SK-N-MC (cell line): Measurements from ENCODE around the gene PTPRJ.

Experiments
- EZH2 ChIP-seq: fragments of 200-600 bp; sonication (generic); IDR thresholded peaks from one replicate; pipeline ENCODE4 v1.6.1; 2017; ENCODE audit warnings: antibody characterized with exemption
- POLR2AphosphoS5 ChIP-seq: IDR thresholded peaks from 2 replicates; pipeline ENCODE4 v1.6.1; 2012; ENCODE audit warnings: mild to moderate bottlenecking, low read depth, low read length, borderline replicate concordance

- TF ChIP-seq POLR2AphosphoS5 (no peak), EZH2 (no peak)
Measured at GRCh38 chr11:48095779-48096470, 115.6 kb downstream of the PTPRJ start.
